CD4-positive, alpha-beta T cell (primary cell): ENCODE results near the gene CAPN2. TPM values are rescaled to one million over a fixed set of nuclear protein-coding genes. Genes with fewer than 3 reads are reported as not detected.

Experiments used
- ATAC-seq: fragments of 200-7000 bp; cut with Tn5 transposase; one replicate; pipeline ENCODE4 v1.10.0; 2022; ENCODE audit warnings: mild to moderate bottlenecking; ENCODE audit not compliant: poor library complexity
- CTCF ChIA-PET: fragments of 350-600 bp; sonication (Branson Sonifier 250); formaldehyde crosslinking; loops from one replicate; lab custom pipeline; 2021; ENCODE audit warnings: antibody characterized with exemption, inconsistent platforms; lab: Charles Lee
- POLR2A ChIA-PET: fragments of 350-600 bp; sonication (Branson Sonifier 250); formaldehyde crosslinking; loops from one replicate; lab custom pipeline; 2021; ENCODE audit warnings: antibody characterized with exemption, inconsistent platforms; lab: Charles Lee
- DNase-seq, 14 experiments: peaks; one replicate each; pipeline ENCODE4 v3.0.0-alpha.2; 2013 to 2020; ENCODE audit warnings: mixed read lengths in 2 of 14
- H3K27ac ChIP-seq, 2 donors: one replicate each; pipeline versions ENCODE4 v1.5.1 to v1.7.0; 2013; ENCODE audit warnings: low read length in 2 of 2, low read depth in 1 of 2, mild to moderate bottlenecking in 1 of 2
- H3K27me3 ChIP-seq, 2 experiments: 1 replicate in 1 of 2; 2 replicates in 1 of 2; pipeline versions ENCODE4 v1.6.1 to v1.7.0; 2013; ENCODE audit warnings: low read length in 2 of 2, control low read depth in 1 of 2, mild to moderate bottlenecking in 1 of 2, moderate library complexity in 1 of 2; ENCODE audit not compliant: insufficient read depth in 2 of 2, control insufficient read depth in 1 of 2
- H3K36me3 ChIP-seq: one replicate; pipeline ENCODE4 v1.6.1; 2013; ENCODE audit warnings: low read length, control low read depth; ENCODE audit not compliant: insufficient read depth
- H3K4me1 ChIP-seq: one replicate; pipeline ENCODE4 v1.6.1; 2013; ENCODE audit warnings: low read length, control low read depth; ENCODE audit not compliant: insufficient read depth
- H3K4me3 ChIP-seq: one replicate; pipeline ENCODE4 v1.5.1; 2013; ENCODE audit warnings: mild to moderate bottlenecking, low read length, moderate library complexity
- H3K9me3 ChIP-seq, 2 experiments: 1 replicate in 1 of 2; 2 replicates in 1 of 2; pipeline versions ENCODE4 v1.6.1 to v1.7.0; 2013; ENCODE audit warnings: low read length in 2 of 2, mild to moderate bottlenecking in 2 of 2, control low read depth in 1 of 2, moderate library complexity in 1 of 2; ENCODE audit not compliant: control insufficient read depth in 1 of 2, insufficient read depth in 1 of 2
- H3K27ac Mint-ChIP-seq: one replicate; pipeline ENCODE4 v1.8.0; 2020; ENCODE audit warnings: mixed read lengths
- H3K27me3 Mint-ChIP-seq: one replicate; pipeline ENCODE4 v1.8.0; 2021; ENCODE audit warnings: mixed read lengths
- H3K36me3 Mint-ChIP-seq: one replicate; pipeline ENCODE4 v1.8.0; 2021; ENCODE audit warnings: low read depth, mixed read lengths
- H3K4me1 Mint-ChIP-seq: one replicate; pipeline ENCODE4 v1.8.0; 2021; ENCODE audit warnings: low read depth, mixed read lengths
- H3K4me3 Mint-ChIP-seq: one replicate; pipeline ENCODE4 v1.8.0; 2020; ENCODE audit warnings: mild to moderate bottlenecking, mixed read lengths
- H3K9me3 Mint-ChIP-seq: one replicate; pipeline ENCODE4 v1.8.0; 2020; ENCODE audit warnings: mixed read lengths
- intact Hi-C, 2 experiments: fragments of 100-400 bp; cut with DNase I in 1 of 2; cut with micrococcal nuclease in 1 of 2; formaldehyde crosslinking; loops; one replicate each; pipeline versions ENCODE4 v1.15.1 to v1.9.0; 2023 to 2025; cut with DNase I, micrococcal nuclease
- total RNA-seq, 174 experiments: library from RNA in 2 of 174; stranded (reverse) in 2 of 174; gene quantifications; one replicate each; pipeline ENCODE4 v1.2.3 and lab custom pipeline; 2021 to 2026
- TF ChIP-seq, protein P1 (sequence below): fragments of 200-600 bp; IDR thresholded peaks from one replicate; pipeline ENCODE4 v1.8.0; 2022; ENCODE audit warnings: antibody characterized with exemption, mild to moderate bottlenecking

The CAPN2 gene
- total RNA-seq, 2 experiments from 2014 or later: 110 to 114 TPM

GRCh38 chr1:223824712-223825111 lies 112.4 kb downstream of the CAPN2 start:
- H3K4me1 ChIP-seq: peaks cover 21% of the 10 kb centered on the region
- H3K4me3 Mint-ChIP-seq: no peak overlapping the region
- ChIA-PET CTCF (interaction anchor here (1.0 to 2.2 kb wide), 4 partner anchors 11 to 22 kb away, joined by 3 to 10 read pairs (median 4); partner anchors contain the start of gene TP53BP2), POLR2A (interaction anchor here (2.1 to 3.2 kb wide), 3 partner anchors 12 to 21 kb away, joined by 6 to 13 read pairs (median 11); partner anchors contain the start of gene TP53BP2)
- DNase-seq (no peak), ATAC-seq (no peak)
- H3K36me3 ChIP-seq: peaks cover 12% of the 10 kb centered on the region
- TF ChIP-seq, protein P1, sequence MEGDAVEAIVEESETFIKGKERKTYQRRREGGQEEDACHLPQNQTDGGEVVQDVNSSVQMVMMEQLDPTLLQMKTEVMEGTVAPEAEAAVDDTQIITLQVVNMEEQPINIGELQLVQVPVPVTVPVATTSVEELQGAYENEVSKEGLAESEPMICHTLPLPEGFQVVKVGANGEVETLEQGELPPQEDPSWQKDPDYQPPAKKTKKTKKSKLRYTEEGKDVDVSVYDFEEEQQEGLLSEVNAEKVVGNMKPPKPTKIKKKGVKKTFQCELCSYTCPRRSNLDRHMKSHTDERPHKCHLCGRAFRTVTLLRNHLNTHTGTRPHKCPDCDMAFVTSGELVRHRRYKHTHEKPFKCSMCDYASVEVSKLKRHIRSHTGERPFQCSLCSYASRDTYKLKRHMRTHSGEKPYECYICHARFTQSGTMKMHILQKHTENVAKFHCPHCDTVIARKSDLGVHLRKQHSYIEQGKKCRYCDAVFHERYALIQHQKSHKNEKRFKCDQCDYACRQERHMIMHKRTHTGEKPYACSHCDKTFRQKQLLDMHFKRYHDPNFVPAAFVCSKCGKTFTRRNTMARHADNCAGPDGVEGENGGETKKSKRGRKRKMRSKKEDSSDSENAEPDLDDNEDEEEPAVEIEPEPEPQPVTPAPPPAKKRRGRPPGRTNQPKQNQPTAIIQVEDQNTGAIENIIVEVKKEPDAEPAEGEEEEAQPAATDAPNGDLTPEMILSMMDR: no peak
- no peak overlapping the region for H3K4me3 ChIP-seq
- H3K9me3 Mint-ChIP-seq: no peaks in the 10 kb centered on the region
- no peaks in the 10 kb centered on the region for H3K27me3 ChIP-seq
- no peak overlapping the region for H3K27ac ChIP-seq
- H3K27me3 Mint-ChIP-seq: no peaks in the 10 kb centered on the region
- H3K4me1 Mint-ChIP-seq: peaks cover 82% of the 10 kb centered on the region
- H3K9me3 ChIP-seq: no peaks in the 10 kb centered on the region
- H3K27ac Mint-ChIP-seq: no peak overlapping the region
- H3K36me3 Mint-ChIP-seq: peaks cover 19% of the 10 kb centered on the region
- intact Hi-C loops: no loop called here

Other genes starting within 250 kb of the CAPN2 start
- under 1 TPM; 0.27 to 0.34 TPM for gene CAPN8, start 46.8 kb upstream of the CAPN2 start, total RNA-seq
- gene TP53BP2, start 133.4 kb downstream of the CAPN2 start, total RNA-seq: 100 to 1,000 TPM; 104 to 119 TPM